K562 (cell line): ENCODE data around the gene CTSZ. TPM values are rescaled to one million over a fixed set of nuclear protein-coding genes. Genes with fewer than 3 reads are reported as not detected.
A peak's percentile ranks its signal among the peaks of the same experiment; 100 is the strongest.

Experiments used
- ATAC-seq: fragments of 200-7000 bp; cut with Tn5 transposase; 3 replicates; pipeline ENCODE4 v1.9.1; 2020; ENCODE audit warnings: moderate library complexity
- BruUV-seq: library from RNA; stranded (reverse); fragments of 400-500 nt; replicated peaks from 2 replicates; lab custom pipeline; 2021; lab: Mats Ljungman, UMichigan
- CTCF ChIA-PET: fragments of 300-600 bp; formaldehyde crosslinking; extraction: SDS; loops from one replicate; lab custom pipeline; 2021; ENCODE audit warnings: low intra/inter-chr PET ratio; lab: Yijun Ruan, JAX
- POLR2A ChIA-PET: fragments of 300-600, 350-650 bp; sonication (Branson Sonifier 250); formaldehyde crosslinking; extraction: SDS; loops from one replicate; lab custom pipeline; 2021; ENCODE audit warnings: antibody characterized with exemption, inconsistent platforms; lab: Yijun Ruan, JAX
- DNase-seq, 4 experiments: peaks; one replicate each; pipeline versions ENCODE4 v3.0.0 to v3.0.0-alpha.2; 2011 to 2018; ENCODE audit warnings: low spot score in 3 of 4, mixed read lengths in 3 of 4; ENCODE audit errors: extremely low read depth in 1 of 4
- FAIRE-seq: peaks from 2 replicates; lab custom pipeline; 2011; peaks lifted over from hg19 to GRCh38; lab: Jason Lieb, UNC
- H2AFZ ChIP-seq: 2 replicates; pipeline ENCODE4 v1.6.0; 2011; ENCODE audit warnings: low read depth, low read length, control low read depth, inconsistent platforms
- H3K27ac ChIP-seq: fragments of 200-600 bp; 3 replicates; pipeline ENCODE4 v1.8.0; 2011; ENCODE audit warnings: low read depth, mild to moderate bottlenecking, control low read depth, inconsistent platforms, low read length, moderate library complexity, mixed read lengths; ENCODE audit errors: extremely low read depth
- H3K27me3 ChIP-seq, 2 experiments: fragments of 300-600 bp in 1 of 2; 2 replicates in 1 of 2; 3 replicates in 1 of 2; pipeline versions ENCODE4 v1.6.0 to v1.8.0; 2011; ENCODE audit warnings: inconsistent platforms in 2 of 2, low read length in 2 of 2, mild to moderate bottlenecking in 1 of 2, mixed read lengths in 1 of 2, moderate library complexity in 1 of 2; ENCODE audit not compliant: control insufficient read depth in 2 of 2, insufficient read depth in 2 of 2
- H3K36me3 ChIP-seq: fragments of 300-600 bp; 3 replicates; pipeline ENCODE4 v1.8.0; 2011; ENCODE audit warnings: mild to moderate bottlenecking, low read length, inconsistent platforms; ENCODE audit not compliant: control insufficient read depth, insufficient read depth
- H3K4me1 ChIP-seq, 2 experiments: fragments of 200-600 bp in 1 of 2; replicated peaks in 1 of 2; 2 replicates in 1 of 2; 3 replicates in 1 of 2; pipeline versions ENCODE4 v1.5.1 to v1.8.0; 2011; ENCODE audit warnings: inconsistent platforms in 2 of 2, low read length in 2 of 2, mild to moderate bottlenecking in 1 of 2, mixed read lengths in 1 of 2, moderate library complexity in 1 of 2; ENCODE audit not compliant: control insufficient read depth in 2 of 2, insufficient read depth in 2 of 2
- H3K4me2 ChIP-seq: 2 replicates; pipeline ENCODE4 v1.6.1; 2011; ENCODE audit warnings: low read length, control low read depth, inconsistent platforms, mixed read lengths; ENCODE audit not compliant: insufficient read depth
- H3K4me3 ChIP-seq: fragments of 200-600 bp; sonication (generic), shearing (Covaris generic); 2 replicates; pipeline ENCODE4 v1.5.1; 2016; ENCODE audit warnings: control low read depth, inconsistent platforms
- H3K79me2 ChIP-seq: fragments of 200-600 bp; 3 replicates; pipeline ENCODE4 v1.8.0; 2011; ENCODE audit warnings: low read length, inconsistent platforms; ENCODE audit not compliant: control insufficient read depth, insufficient read depth
- H3K9ac ChIP-seq, 2 experiments: 2 replicates each; pipeline versions ENCODE4 v1.6.0 to v1.6.1; 2011; ENCODE audit warnings: low read depth in 2 of 2, low read length in 2 of 2, control low read depth in 1 of 2, inconsistent platforms in 1 of 2, mild to moderate bottlenecking in 1 of 2, mixed read lengths in 1 of 2; ENCODE audit not compliant: insufficient read depth in 1 of 2
- H3K9me1 ChIP-seq: one replicate; pipeline ENCODE4 v1.6.0; 2011; ENCODE audit warnings: inconsistent platforms, mild to moderate bottlenecking, low read length, moderate library complexity; ENCODE audit not compliant: control insufficient read depth, insufficient read depth
- H3K9me3 ChIP-seq: replicated peaks from 2 replicates; pipeline ENCODE4 v1.5.1; 2011; ENCODE audit warnings: low read depth, low read length, inconsistent platforms; ENCODE audit not compliant: control insufficient read depth, insufficient read depth
- H4K20me1 ChIP-seq: replicated peaks from 2 replicates; pipeline ENCODE4 v1.6.1; 2011; ENCODE audit warnings: low read length, inconsistent platforms, mixed read lengths; ENCODE audit not compliant: control insufficient read depth, insufficient read depth
- ARID1B ChIP-seq: fragments of 450-650 bp; IDR thresholded peaks from 2 replicates; pipeline ENCODE4 v1.6.1; 2016; ENCODE audit warnings: antibody characterized with exemption, mild to moderate bottlenecking, inconsistent platforms
- C11orf30 ChIP-seq: fragments of 450-650 bp; IDR thresholded peaks from 2 replicates; pipeline ENCODE4 v1.6.1; 2016; ENCODE audit warnings: low read depth, mild to moderate bottlenecking
- CBFA2T3 ChIP-seq: fragments of 450-650 bp; IDR thresholded peaks from 2 replicates; pipeline ENCODE4 v1.6.1; 2017
- EP300 ChIP-seq: IDR thresholded peaks from 2 replicates; pipeline ENCODE4 v1.6.1; 2012; ENCODE audit warnings: low read length, improper control_type of control experiment
- FOXA1 ChIP-seq: fragments of 450-650 bp; IDR thresholded peaks from 2 replicates; pipeline ENCODE4 v1.6.1; 2016; ENCODE audit warnings: mild to moderate bottlenecking, borderline replicate concordance
- MEF2A ChIP-seq: IDR thresholded peaks from 2 replicates; pipeline ENCODE4 v1.6.1; 2011; ENCODE audit warnings: low read depth, mild to moderate bottlenecking, low read length, moderate library complexity; ENCODE audit not compliant: control insufficient read depth
- MEIS2 ChIP-seq: fragments of 450-650 bp; IDR thresholded peaks from 2 replicates; pipeline ENCODE4 v1.6.1; 2014; ENCODE audit warnings: mild to moderate bottlenecking; ENCODE audit not compliant: partially characterized antibody
- RAD21 ChIP-seq, 2 experiments: fragments of 250-450 bp in 1 of 2; fragments of 450-650 bp in 1 of 2; sonication (Bioruptor Pico) in 1 of 2; formaldehyde crosslinking in 1 of 2; IDR thresholded peaks in 1 of 2; conservative IDR thresholded peaks in 1 of 2; 2 replicates each; pipeline versions ENCODE4 v1.4.0 to v1.8.0; 2020 to 2022; ENCODE audit warnings: mild to moderate bottlenecking in 2 of 2, moderate library complexity in 1 of 2
- SRSF1 ChIP-seq: fragments of 200-400 bp; formaldehyde crosslinking; IDR thresholded peaks from 2 replicates; pipeline ENCODE4 v1.6.1; 2017; ENCODE audit warnings: mild to moderate bottlenecking, low read depth, low read length, moderate library complexity
- TBP ChIP-seq: optimal IDR thresholded peaks from 2 replicates; pipeline ENCODE3; 2011; ENCODE audit warnings: low read depth, low read length, improper control_type of control experiment
- TCF3 ChIP-seq: sonication (generic); formaldehyde crosslinking; IDR thresholded peaks from 2 replicates; pipeline ENCODE4 v1.4.0; 2020; ENCODE audit warnings: mild to moderate bottlenecking, missing genetic modification reagents
- ZNF311 ChIP-seq: fragments of 250-450 bp; sonication (Bioruptor Pico); IDR thresholded peaks from 2 replicates; pipeline ENCODE4 v1.4.0; 2020; ENCODE audit warnings: mild to moderate bottlenecking, moderate library complexity
- WGBS: fragments of 100-300 bp; shearing (Covaris generic); methylation state at CpG from one replicate; pipeline ENCODE4 v1.1.6; 2016; ENCODE audit warnings: low coverage, mixed read lengths; ENCODE audit not compliant: insufficient coverage; ENCODE audit errors: missing lambda C conversion rate; 5-methylcytosine and 5-hydroxymethylcytosine counted together
- in situ Hi-C: fragments of 300-500 bp; cut with MboI; formaldehyde crosslinking; loops from 4 replicates; pipeline ENCODE4 v1.15.0; 2018; ENCODE audit warnings: inconsistent platforms, mixed read lengths
- intact Hi-C: fragments of 100-400 bp; cut with micrococcal nuclease; formaldehyde crosslinking; loops from 2 replicates; pipeline ENCODE4 v1.14.2; 2022
- polyA plus RNA-seq, 8 experiments: library from polyadenylated mRNA; depleted of rRNA in 4 of 8; stranded (reverse) in 5 of 8; unstranded in 3 of 8; fragments of >200 nt; fragmentation: Nextera tagmentation in 2 of 8; fragmentation: Illumina TruSeq in 1 of 8; extraction: Ambion mirVana in 2 of 8; extraction: Trizol in 1 of 8; gene quantifications; 2 replicates each; pipeline versions ENCODE4 v1.2.1 to v1.2.3, GENCODE V29; 2011 to 2014; ENCODE audit warnings: inconsistent platforms in 1 of 8, missing spikeins in 1 of 8
- total RNA-seq, 7 experiments: library from RNA; depleted of rRNA in 6 of 7; stranded (reverse); fragments of >200 nt in 6 of 7; fragmentation: Illumina TruSeq in 2 of 7; extraction: Trizol in 2 of 7; gene quantifications; 2 replicates each; pipeline versions ENCODE4 v1.2.1 to v1.2.3, GENCODE V29; 2011 to 2021; ENCODE audit warnings: low replicate concordance in 1 of 7
- TF ChIP-seq, protein P1 (sequence below), 2 experiments: fragments of 450-650 bp; formaldehyde crosslinking in 1 of 2; IDR thresholded peaks; 2 replicates each; pipeline versions ENCODE4 v1.4.0 to v1.6.1; 2014 to 2020; ENCODE audit warnings: mild to moderate bottlenecking in 2 of 2, borderline replicate concordance in 1 of 2, low read depth in 1 of 2

CTSZ gene
- total and polyA plus RNA-seq, 9 of the 15 experiments (the other 6 are each of a cell fraction or from before 2014, with no cell fraction given), result 1.6 to 143 (median 82.8) TPM

DNA sequence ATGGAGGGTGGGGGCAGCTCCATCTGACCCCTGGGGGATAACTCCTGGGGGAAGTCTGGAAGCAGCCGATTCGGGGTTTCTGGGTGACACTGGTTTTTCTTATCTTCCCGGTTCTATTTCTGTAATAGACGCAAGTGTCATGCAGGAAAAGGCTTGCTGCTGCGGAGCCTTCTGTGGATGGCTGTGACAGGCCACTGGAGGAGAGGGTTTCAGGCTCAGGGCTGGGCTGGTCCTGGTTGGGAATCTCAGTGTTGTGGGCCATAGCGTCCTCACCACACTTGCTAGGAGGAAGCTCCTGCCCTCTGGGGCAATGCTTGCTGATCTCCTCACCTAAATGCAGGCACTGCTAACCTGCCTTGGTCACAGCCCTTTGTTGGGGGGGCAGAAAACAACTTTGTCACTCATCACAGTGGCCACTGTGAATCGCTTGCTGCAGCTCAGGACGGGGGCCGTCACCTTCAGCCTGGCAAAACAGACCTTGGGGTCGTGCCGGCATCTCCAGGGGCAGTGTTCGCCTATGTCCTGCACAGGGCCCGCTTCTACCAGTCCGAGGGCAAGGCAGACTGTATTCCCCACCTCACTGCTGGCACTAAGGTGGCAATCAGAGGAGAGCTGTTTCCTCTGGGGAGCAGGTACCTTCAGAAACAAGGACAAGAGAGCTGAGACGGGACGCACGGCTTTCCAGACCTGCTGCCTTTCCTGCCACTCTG lies 7.8 kb upstream of the CTSZ start:
- Histone ChIP-seq H4K20me1 (no peaks in the 10 kb centered on the region), H3K9me3 (no peaks in the 10 kb centered on the region), H3K27ac (peak overlapping the region; percentile 8; the same call in 1 of the 3 replicates), H3K9ac (peak overlapping the region; percentile 32 to 78), H3K4me1 (peaks cover 89% of the 10 kb centered on the region in 2 experiments), H3K27me3 (no peaks in the 10 kb centered on the region), H3K4me3 (no peak overlapping the region), H2AFZ (peak overlapping the region; percentile 54), H3K79me2 (peaks cover 11% of the 10 kb centered on the region), H3K9me1 (no peaks in the 10 kb centered on the region), H3K36me3 (peaks cover 4% of the 10 kb centered on the region; the same call in 1 of the 3 replicates), H3K4me2 (peak overlapping the region; percentile 59; the same call in 1 of the 2 replicates)
- peak in 1 of 4 experiments; percentile 65 for DNase-seq
- peak; percentile 5; the same call in 1 of the 3 replicates for ATAC-seq
- ChIA-PET CTCF (no interaction called here), POLR2A (interaction anchor here (0.6 to 1.4 kb wide), 3 partner anchors 8 to 17 kb away, joined by 3 read pairs; partner anchors contain the start of gene ATP5F1E)
- intact Hi-C loops, result no loop called here
- FAIRE-seq, result no peak
- BruUV-seq, result no TSS peak
- in situ Hi-C loops, result no loop called here
- 45% methylated on average over 17 of the region's 17 CpGs for WGBS
- TF ChIP-seq TCF3 (CRISPR knock-in tag) (peak; percentile 48), SRSF1 (no peak), ZNF311 (peak; percentile 2; the same call in 1 of the 2 replicates), MEIS2 (peak; percentile 19), CBFA2T3 (peak; percentile 56), MEF2A (peak; percentile 86), TBP (peak; percentile 19), EP300 (0 out of 2 replicates have a peak, but pooled peaks have one; percentile 4), RAD21 (CRISPR knock-in tag; conservative IDR thresholded peaks at IDR 0.05 in 1 of 2, IDR thresholded peaks at IDR 0.05 in 1 of 2) (no peak), ARID1B (peak; percentile 31), C11orf30 (no peak), FOXA1 (no peak)
- TF ChIP-seq, protein P1, sequence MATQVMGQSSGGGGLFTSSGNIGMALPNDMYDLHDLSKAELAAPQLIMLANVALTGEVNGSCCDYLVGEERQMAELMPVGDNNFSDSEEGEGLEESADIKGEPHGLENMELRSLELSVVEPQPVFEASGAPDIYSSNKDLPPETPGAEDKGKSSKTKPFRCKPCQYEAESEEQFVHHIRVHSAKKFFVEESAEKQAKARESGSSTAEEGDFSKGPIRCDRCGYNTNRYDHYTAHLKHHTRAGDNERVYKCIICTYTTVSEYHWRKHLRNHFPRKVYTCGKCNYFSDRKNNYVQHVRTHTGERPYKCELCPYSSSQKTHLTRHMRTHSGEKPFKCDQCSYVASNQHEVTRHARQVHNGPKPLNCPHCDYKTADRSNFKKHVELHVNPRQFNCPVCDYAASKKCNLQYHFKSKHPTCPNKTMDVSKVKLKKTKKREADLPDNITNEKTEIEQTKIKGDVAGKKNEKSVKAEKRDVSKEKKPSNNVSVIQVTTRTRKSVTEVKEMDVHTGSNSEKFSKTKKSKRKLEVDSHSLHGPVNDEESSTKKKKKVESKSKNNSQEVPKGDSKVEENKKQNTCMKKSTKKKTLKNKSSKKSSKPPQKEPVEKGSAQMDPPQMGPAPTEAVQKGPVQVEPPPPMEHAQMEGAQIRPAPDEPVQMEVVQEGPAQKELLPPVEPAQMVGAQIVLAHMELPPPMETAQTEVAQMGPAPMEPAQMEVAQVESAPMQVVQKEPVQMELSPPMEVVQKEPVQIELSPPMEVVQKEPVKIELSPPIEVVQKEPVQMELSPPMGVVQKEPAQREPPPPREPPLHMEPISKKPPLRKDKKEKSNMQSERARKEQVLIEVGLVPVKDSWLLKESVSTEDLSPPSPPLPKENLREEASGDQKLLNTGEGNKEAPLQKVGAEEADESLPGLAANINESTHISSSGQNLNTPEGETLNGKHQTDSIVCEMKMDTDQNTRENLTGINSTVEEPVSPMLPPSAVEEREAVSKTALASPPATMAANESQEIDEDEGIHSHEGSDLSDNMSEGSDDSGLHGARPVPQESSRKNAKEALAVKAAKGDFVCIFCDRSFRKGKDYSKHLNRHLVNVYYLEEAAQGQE (IDR thresholded peaks at IDR 0.05; ENCODE audit: borderline replicate concordance), result 0 out of 2 replicates have a peak, but pooled peaks have one; percentile 20
- TF ChIP-seq, protein P1 (CRISPR knock-in tag; IDR thresholded peaks at IDR 0.05; ENCODE audit: low read depth), result no peak
